Cardiac muscle cell (in vitro differentiated cells and primary cell): Measurements from ENCODE around the gene OR10X1. TPM values are rescaled to one million over a fixed set of nuclear protein-coding genes. Genes with fewer than 3 reads are reported as not detected.
A peak's percentile ranks its signal among the peaks of the same experiment; 100 is the strongest.

ENCODE experiments used
- DNase-seq, 2 donors: peaks; one replicate each; pipeline versions ENCODE4 v3.0.0 to v3.0.0-alpha.2; 2010 to 2017; ENCODE audit warnings: low read depth in 1 of 2, low spot score in 1 of 2
- H3K27ac ChIP-seq: fragments of 200-600 bp; sonication (generic); 2 replicates; pipeline ENCODE4 v1.5.1; 2016
- H3K27me3 ChIP-seq: fragments of 200-600 bp; sonication (generic); 2 replicates; pipeline ENCODE4 v1.6.0; 2016; ENCODE audit warnings: control low read depth
- H3K36me3 ChIP-seq: fragments of 200-600 bp; sonication (generic); 2 replicates; pipeline ENCODE4 v1.5.1; 2016; ENCODE audit warnings: control low read depth
- H3K4me1 ChIP-seq: fragments of 200-600 bp; sonication (generic); 2 replicates; pipeline ENCODE4 v1.8.1; 2017; ENCODE audit warnings: low read depth, mild to moderate bottlenecking, mixed run types
- H3K4me3 ChIP-seq: fragments of 200-600 bp; sonication (generic); 2 replicates; pipeline ENCODE4 v1.5.1; 2016; ENCODE audit warnings: mild to moderate bottlenecking
- H3K9me3 ChIP-seq: fragments of 200-600 bp; sonication (generic); 2 replicates; pipeline ENCODE4 v1.5.1; 2017; ENCODE audit warnings: low read depth, mild to moderate bottlenecking, control low read depth
- CTCF ChIP-seq: IDR thresholded peaks from 2 replicates; pipeline ENCODE4 v1.5.1; 2012; ENCODE audit warnings: low read depth, mild to moderate bottlenecking, low read length
- polyA plus RNA-seq: library from polyadenylated mRNA; unstranded; fragments of >200 nt; fragmentation: Nextera tagmentation; extraction: Ambion mirVana; gene quantifications from 2 replicates; pipeline ENCODE4 v1.2.1, GENCODE V29; 2016
- total RNA-seq: library from RNA; depleted of rRNA; stranded (reverse); fragments of >200 nt; gene quantifications from 2 replicates; pipeline ENCODE4 v1.2.3, GENCODE V29; 2016

Gene OR10X1
- total and polyA plus RNA-seq, 2 experiments from 2014 or later: not detected

GRCh38 chr1:158534496-158534895, 45.2 kb downstream of the OR10X1 start:
- Histone ChIP-seq H3K4me1 (peaks cover 30% of the 10 kb centered on the region), H3K9me3 (no peaks in the 10 kb centered on the region), H3K36me3 (no peaks in the 10 kb centered on the region), H3K27ac (peak overlapping the region; percentile 57), H3K27me3 (no peaks in the 10 kb centered on the region), H3K4me3 (no peak overlapping the region)
- peak in 1 of 2 donors; percentile 69 for DNase-seq
- no peak for TF ChIP-seq CTCF

Other genes starting within 250 kb of the OR10X1 start
- gene CD1B, start 248.4 kb downstream of the OR10X1 start, total RNA-seq: not detected in 2 replicates
- not detected in 2 replicates for gene CD1B, start 248.4 kb downstream of the OR10X1 start, polyA plus RNA-seq
- not detected in 2 replicates for gene CD1E, start 226.0 kb downstream of the OR10X1 start, total RNA-seq
- gene CD1E, start 226.0 kb downstream of the OR10X1 start, polyA plus RNA-seq: not detected in 2 replicates
- gene OR10T2, start 180.4 kb downstream of the OR10X1 start, total RNA-seq: not detected in 2 replicates
- gene OR10T2, start 180.4 kb downstream of the OR10X1 start, polyA plus RNA-seq: not detected in 2 replicates
- gene OR10K2, start 153.7 kb downstream of the OR10X1 start, total RNA-seq: not detected in 2 replicates
- gene OR10K2, start 153.7 kb downstream of the OR10X1 start, polyA plus RNA-seq: not detected in 2 replicates
- not detected in 2 replicates for gene OR10K1, start 118.1 kb downstream of the OR10X1 start, total RNA-seq
- gene OR10K1, start 118.1 kb downstream of the OR10X1 start, polyA plus RNA-seq: not detected in 2 replicates
- not detected in 2 replicates for gene OR10R2, start 107.7 kb downstream of the OR10X1 start, total RNA-seq
- gene OR10R2, start 107.7 kb downstream of the OR10X1 start, polyA plus RNA-seq: not detected in 2 replicates
- not detected in 2 replicates for gene OR6Y1, start 25.5 kb downstream of the OR10X1 start, total RNA-seq
- not detected in 2 replicates for gene OR6Y1, start 25.5 kb downstream of the OR10X1 start, polyA plus RNA-seq
- gene OR6P1, start 9.3 kb downstream of the OR10X1 start, total RNA-seq: not detected in 2 replicates
- gene OR6P1, start 9.3 kb downstream of the OR10X1 start, polyA plus RNA-seq: not detected in 2 replicates
- not detected in 2 replicates for gene OR10Z1, start 25.4 kb upstream of the OR10X1 start, total RNA-seq
- gene OR10Z1, start 25.4 kb upstream of the OR10X1 start, polyA plus RNA-seq: not detected in 2 replicates
- 0.42 and 1.8 TPM in 2 replicates for gene SPTA1, start 106.8 kb upstream of the OR10X1 start, total RNA-seq
- 0.45 and 0.56 TPM in 2 replicates for gene SPTA1, start 106.8 kb upstream of the OR10X1 start, polyA plus RNA-seq
- gene OR6K2, start 120.8 kb upstream of the OR10X1 start, total RNA-seq: not detected in 2 replicates
- gene OR6K2, start 120.8 kb upstream of the OR10X1 start, polyA plus RNA-seq: not detected in 2 replicates
- not detected in 2 replicates for gene OR6K3, start 140.8 kb upstream of the OR10X1 start, total RNA-seq
- not detected in 2 replicates for gene OR6K3, start 140.8 kb upstream of the OR10X1 start, polyA plus RNA-seq
- gene OR6K6, start 174.8 kb upstream of the OR10X1 start, total RNA-seq: not detected in 2 replicates
- not detected in 2 replicates for gene OR6K6, start 174.8 kb upstream of the OR10X1 start, polyA plus RNA-seq
- not detected in 2 replicates for gene OR6N1, start 192.3 kb upstream of the OR10X1 start, total RNA-seq
- gene OR6N1, start 192.3 kb upstream of the OR10X1 start, polyA plus RNA-seq: not detected in 2 replicates
- gene OR6N2, start 201.3 kb upstream of the OR10X1 start, total RNA-seq: not detected in 2 replicates
- gene OR6N2, start 201.3 kb upstream of the OR10X1 start, polyA plus RNA-seq: not detected in 2 replicates